ENCODE data around the gene GAPVD1. TPM values are rescaled to one million over a fixed set of nuclear protein-coding genes. Genes with fewer than 3 reads are reported as not detected.

The GAPVD1 gene
- total and polyA plus RNA-seq, 9 donors = 13.6 to 27.5 (median 17.6) TPM

DNA sequence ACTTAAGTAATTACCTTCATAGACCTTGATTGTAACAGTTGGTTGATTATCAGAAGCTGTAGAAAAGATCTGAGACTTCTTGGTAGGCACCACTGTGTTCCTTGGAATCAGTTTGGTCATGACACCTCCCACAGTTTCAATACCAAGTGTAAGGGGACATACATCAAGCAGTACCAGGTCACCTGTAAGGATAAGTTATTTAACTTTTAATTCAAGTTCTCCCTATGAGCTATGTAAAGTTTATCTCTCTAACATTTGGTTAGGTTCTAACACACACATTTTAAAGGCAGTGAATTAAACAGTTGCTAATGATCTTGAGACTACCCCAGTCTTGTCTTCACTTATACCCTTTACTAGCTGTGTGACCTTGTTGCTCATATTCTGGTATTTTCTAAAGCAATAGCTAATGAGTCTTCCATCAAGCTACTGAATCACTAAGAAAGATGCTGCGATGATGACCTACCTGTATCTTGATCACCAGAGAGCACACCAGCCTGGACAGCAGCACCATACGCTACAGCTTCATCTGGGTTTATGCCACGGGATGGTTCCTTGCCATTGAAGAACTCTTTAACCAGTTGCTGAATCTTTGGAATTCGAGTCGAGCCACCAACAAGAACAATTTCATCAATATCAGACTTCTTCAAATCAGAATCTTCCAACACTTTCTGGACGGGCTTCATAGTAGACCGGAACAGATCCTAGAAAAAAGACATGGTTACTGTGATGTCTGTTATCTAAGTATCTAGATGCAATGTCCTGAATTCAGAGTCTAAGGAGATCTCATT is 23.3 kb upstream of the GAPVD1 start:
- no peak overlapping the region for H3K27ac ChIP-seq (ENCODE audit: low read length)
- DNase-seq = no peak
- no peaks in the 10 kb centered on the region for H3K27me3 ChIP-seq (ENCODE audit: control insufficient read depth, insufficient read depth, low read length)
- peaks cover 52% of the 10 kb centered on the region for H3K36me3 ChIP-seq (ENCODE audit: control insufficient read depth, insufficient read depth, low read length)
- H3K9me3 ChIP-seq (replicated peaks; ENCODE audit: control insufficient read depth, low read depth, low read length) = no peaks in the 10 kb centered on the region
- H3K4me3 ChIP-seq (ENCODE audit: low read length) = peak overlapping the region; percentile 1
- 89% methylated on average over 6 of the region's 7 CpGs for WGBS (ENCODE audit: insufficient coverage)
- peaks cover 21% of the 10 kb centered on the region for H3K4me1 ChIP-seq (ENCODE audit: control insufficient read depth, insufficient read depth, low read length)

DNA sequence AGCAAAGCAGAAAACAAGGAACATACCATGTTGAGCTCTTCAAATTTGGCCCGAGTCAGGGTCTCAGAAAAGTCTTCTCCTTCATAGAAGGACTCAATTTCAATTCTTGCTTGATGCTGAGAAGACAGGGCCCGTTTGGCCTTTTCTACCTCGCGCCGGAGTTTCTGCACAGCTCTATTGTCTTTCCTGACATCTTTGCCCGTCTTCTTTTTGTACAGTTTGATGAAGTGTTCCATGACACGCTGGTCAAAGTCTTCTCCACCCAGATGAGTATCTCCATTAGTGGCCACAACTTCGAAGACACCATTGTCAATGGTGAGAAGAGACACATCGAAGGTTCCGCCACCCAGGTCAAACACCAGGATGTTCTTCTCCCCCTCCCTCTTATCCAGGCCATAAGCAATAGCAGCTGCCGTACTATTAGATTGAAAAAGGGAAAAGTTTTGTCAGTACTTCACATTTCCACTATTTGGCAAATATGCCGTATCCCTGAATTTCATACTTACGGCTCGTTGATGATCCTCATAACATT is 22.6 kb upstream of the GAPVD1 start:
- no peak for DNase-seq
- WGBS (ENCODE audit: insufficient coverage) = 82% methylated on average over 6 of the region's 14 CpGs
- peak overlapping the region; percentile 99 for H3K4me3 ChIP-seq (ENCODE audit: low read length)
- no peaks in the 10 kb centered on the region for H3K9me3 ChIP-seq (replicated peaks; ENCODE audit: control insufficient read depth, low read depth, low read length)
- H3K27me3 ChIP-seq (ENCODE audit: control insufficient read depth, insufficient read depth, low read length) = no peaks in the 10 kb centered on the region
- peaks cover 21% of the 10 kb centered on the region for H3K4me1 ChIP-seq (ENCODE audit: control insufficient read depth, insufficient read depth, low read length)
- H3K36me3 ChIP-seq (ENCODE audit: control insufficient read depth, insufficient read depth, low read length) = peaks cover 48% of the 10 kb centered on the region
- no peak overlapping the region for H3K27ac ChIP-seq (ENCODE audit: low read length)

GRCh38 chr9:125239631-125240597 is 21.7 kb upstream of the GAPVD1 start:
- peaks cover 43% of the 10 kb centered on the region for H3K36me3 ChIP-seq (ENCODE audit: control insufficient read depth, insufficient read depth, low read length)
- DNase-seq = no peak
- H3K27ac ChIP-seq (ENCODE audit: low read length) = peak overlapping the region; percentile 94
- peaks cover 21% of the 10 kb centered on the region for H3K4me1 ChIP-seq (ENCODE audit: control insufficient read depth, insufficient read depth, low read length)
- H3K27me3 ChIP-seq (ENCODE audit: control insufficient read depth, insufficient read depth, low read length) = no peaks in the 10 kb centered on the region
- WGBS (ENCODE audit: insufficient coverage) = no CpG with 5 or more reads among the region's 8 CpGs
- no peaks in the 10 kb centered on the region for H3K9me3 ChIP-seq (replicated peaks; ENCODE audit: control insufficient read depth, low read depth, low read length)
- H3K4me3 ChIP-seq (ENCODE audit: low read length) = peak overlapping the region; percentile 99

DNA sequence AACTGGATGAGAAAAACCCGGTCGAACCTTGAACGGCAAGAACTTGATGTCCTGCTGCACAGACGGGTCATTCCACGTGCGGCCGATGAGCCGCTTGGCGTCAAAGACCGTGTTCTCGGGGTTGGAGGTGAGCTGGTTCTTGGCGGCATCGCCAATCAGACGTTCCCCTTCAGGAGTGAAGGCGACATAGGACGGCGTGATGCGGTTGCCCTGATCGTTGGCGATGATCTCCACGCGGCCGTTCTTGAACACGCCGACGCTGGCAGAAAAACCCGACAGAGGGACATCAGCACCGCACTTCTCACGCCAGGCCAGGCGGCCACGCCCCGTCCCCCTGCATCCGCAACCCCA is 21.0 kb upstream of the GAPVD1 start:
- Histone ChIP-seq H3K4me1 (ENCODE audit: control insufficient read depth, insufficient read depth, low read length) (peaks cover 21% of the 10 kb centered on the region), H3K27me3 (ENCODE audit: control insufficient read depth, insufficient read depth, low read length) (no peaks in the 10 kb centered on the region), H3K9me3 (replicated peaks; ENCODE audit: control insufficient read depth, low read depth, low read length) (no peaks in the 10 kb centered on the region), H3K4me3 (ENCODE audit: low read length) (peak overlapping the region; percentile 99), H3K36me3 (ENCODE audit: control insufficient read depth, insufficient read depth, low read length) (peaks cover 38% of the 10 kb centered on the region), H3K27ac (ENCODE audit: low read length) (peak overlapping the region; percentile 94)
- DNase-seq = peak; percentile 49
- WGBS (ENCODE audit: insufficient coverage) = under 1% methylated on average over 31 of the region's 33 CpGs

DNA sequence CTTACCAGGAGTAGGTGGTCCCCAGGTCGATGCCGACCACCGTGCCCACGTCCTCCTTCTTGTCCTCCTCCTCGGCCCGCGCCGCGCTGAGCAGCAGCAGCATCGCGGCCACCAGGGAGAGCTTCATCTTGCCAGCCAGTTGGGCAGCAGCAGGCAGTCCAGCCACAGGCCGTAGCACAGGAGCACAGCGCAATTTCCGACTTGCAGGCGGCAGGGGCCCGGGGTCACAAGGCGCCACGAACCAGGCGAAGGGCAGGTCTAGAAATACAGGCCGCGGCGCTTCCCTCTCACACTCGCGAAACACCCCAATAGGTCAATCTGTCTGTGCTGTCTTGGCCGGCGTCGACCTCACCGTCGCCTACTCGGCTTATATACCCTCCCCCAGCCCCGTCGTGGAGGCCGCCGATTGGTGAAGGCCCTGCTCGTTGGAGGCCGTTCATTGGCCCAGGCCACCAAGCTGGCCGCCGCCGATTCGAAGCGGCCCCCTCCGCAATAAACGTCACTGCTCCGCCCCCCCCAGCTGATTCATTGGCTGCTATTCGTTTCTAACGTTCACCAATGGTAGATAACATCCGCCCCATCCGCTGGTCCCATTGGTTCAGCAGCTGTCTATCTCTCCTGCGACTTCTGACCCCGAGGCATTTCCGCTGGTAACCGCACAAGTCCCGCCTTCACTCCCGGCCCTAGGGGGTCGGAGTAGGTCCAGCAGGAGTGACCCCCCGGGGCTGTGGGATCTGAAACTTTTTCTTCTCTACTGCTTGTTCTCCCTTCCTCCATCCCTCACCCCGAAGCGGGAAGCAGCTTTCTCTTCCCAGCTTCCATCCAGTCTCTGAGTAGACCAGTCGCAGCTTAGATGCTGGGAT is 20.4 kb upstream of the GAPVD1 start, which contains the start of gene HSPA5:
Gene HSPA5 (minus strand): TSS at position 344 of the 863 bp plus-strand sequence. CDS start 217 bp downstream, at position 127.
- peak within 1 kb of the TSS; percentile 99 for H3K4me3 ChIP-seq (ENCODE audit: low read length)
- DNase-seq = peak; percentile 100
- H3K27ac ChIP-seq (ENCODE audit: low read length) = peak within 1 kb of the TSS; percentile 98
- peaks cover 1% of the 10 kb centered on the region for H3K27me3 ChIP-seq (ENCODE audit: control insufficient read depth, insufficient read depth, low read length)
- peaks cover 32% of the 10 kb centered on the region for H3K36me3 ChIP-seq (ENCODE audit: control insufficient read depth, insufficient read depth, low read length)
- H3K9me3 ChIP-seq (replicated peaks; ENCODE audit: control insufficient read depth, low read depth, low read length) = no peaks in the 10 kb centered on the region
- peaks cover 19% of the 10 kb centered on the region for H3K4me1 ChIP-seq (ENCODE audit: control insufficient read depth, insufficient read depth, low read length)
- WGBS (ENCODE audit: insufficient coverage) = under 1% methylated on average over 57 of the region's 59 CpGs

GRCh38 chr9:125241863-125242739 is 19.5 kb upstream of the GAPVD1 start:
- Histone ChIP-seq H3K4me3 (ENCODE audit: low read length) (peak overlapping the region; percentile 87), H3K9me3 (replicated peaks; ENCODE audit: control insufficient read depth, low read depth, low read length) (no peaks in the 10 kb centered on the region), H3K4me1 (ENCODE audit: control insufficient read depth, insufficient read depth, low read length) (peaks cover 19% of the 10 kb centered on the region), H3K27ac (ENCODE audit: low read length) (peak overlapping the region; percentile 98), H3K36me3 (ENCODE audit: control insufficient read depth, insufficient read depth, low read length) (peaks cover 25% of the 10 kb centered on the region), H3K27me3 (ENCODE audit: control insufficient read depth, insufficient read depth, low read length) (peaks cover 2% of the 10 kb centered on the region)
- 22% methylated on average over 20 of the region's 27 CpGs for WGBS (ENCODE audit: insufficient coverage)
- DNase-seq = no peak

GRCh38 chr9:125243792-125244260 is 17.8 kb upstream of the GAPVD1 start:
- no peak overlapping the region for H3K27ac ChIP-seq (ENCODE audit: low read length)
- H3K27me3 ChIP-seq (ENCODE audit: control insufficient read depth, insufficient read depth, low read length) = peaks cover 4% of the 10 kb centered on the region
- H3K36me3 ChIP-seq (ENCODE audit: control insufficient read depth, insufficient read depth, low read length) = peaks cover 8% of the 10 kb centered on the region
- peaks cover 10% of the 10 kb centered on the region for H3K4me1 ChIP-seq (ENCODE audit: control insufficient read depth, insufficient read depth, low read length)
- DNase-seq = no peak
- no peaks in the 10 kb centered on the region for H3K9me3 ChIP-seq (replicated peaks; ENCODE audit: control insufficient read depth, low read depth, low read length)
- H3K4me3 ChIP-seq (ENCODE audit: low read length) = no peak overlapping the region
- 100% methylated on average over 1 of the region's 15 CpGs for WGBS (ENCODE audit: insufficient coverage)

DNA sequence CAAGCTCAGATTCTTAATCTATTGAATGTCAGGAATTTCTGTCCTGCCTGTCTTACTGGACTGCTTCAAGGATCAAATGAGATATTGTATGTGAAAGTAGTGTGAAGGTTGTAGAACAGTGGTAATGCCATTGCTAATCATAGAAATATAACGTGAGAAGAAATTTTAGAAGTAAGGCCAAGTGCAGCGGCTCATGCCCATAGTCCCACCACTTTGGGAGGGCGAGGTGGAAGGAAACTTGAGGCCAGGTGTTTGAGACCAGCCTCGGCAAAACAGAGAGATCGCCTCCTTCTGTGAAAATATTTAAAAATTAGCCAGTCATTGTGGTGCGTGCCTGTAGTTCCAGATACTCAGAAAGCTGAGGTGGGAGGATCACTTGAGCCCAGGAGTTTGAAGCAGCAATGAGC is 15.4 kb upstream of the GAPVD1 start:
- DNase-seq = no peak
- H3K27ac ChIP-seq (ENCODE audit: low read length) = no peak overlapping the region
- no peaks in the 10 kb centered on the region for H3K36me3 ChIP-seq (ENCODE audit: control insufficient read depth, insufficient read depth, low read length)
- H3K4me1 ChIP-seq (ENCODE audit: control insufficient read depth, insufficient read depth, low read length) = peaks cover 3% of the 10 kb centered on the region
- no peak overlapping the region for H3K4me3 ChIP-seq (ENCODE audit: low read length)
- H3K27me3 ChIP-seq (ENCODE audit: control insufficient read depth, insufficient read depth, low read length) = peaks cover 4% of the 10 kb centered on the region
- 87% methylated on average over 3 of the region's 6 CpGs for WGBS (ENCODE audit: insufficient coverage)
- H3K9me3 ChIP-seq (replicated peaks; ENCODE audit: control insufficient read depth, low read depth, low read length) = no peaks in the 10 kb centered on the region

DNA sequence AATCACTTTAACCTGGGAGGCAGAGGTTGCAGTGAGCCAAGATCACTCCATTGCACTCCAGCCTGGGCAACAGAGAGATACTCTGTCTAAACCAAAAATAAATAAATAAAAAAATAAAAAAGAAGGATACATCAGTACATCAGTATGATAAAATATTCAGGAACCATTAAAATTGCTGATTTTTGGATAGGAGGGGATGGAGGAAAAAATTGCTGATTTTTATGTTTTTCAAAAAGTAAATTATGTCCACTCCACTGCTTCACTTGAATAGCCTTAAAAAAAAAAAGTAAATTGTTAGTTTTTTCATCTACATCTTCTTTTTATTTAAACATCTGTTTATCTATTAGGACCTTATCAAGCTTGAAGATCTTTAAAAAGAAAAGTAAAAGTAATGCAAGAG is 7.4 kb upstream of the GAPVD1 start:
- H3K36me3 ChIP-seq (ENCODE audit: control insufficient read depth, insufficient read depth, low read length) = no peaks in the 10 kb centered on the region
- H3K4me3 ChIP-seq (ENCODE audit: low read length) = no peak overlapping the region

More for the DNA sequence above, 7.4 kb upstream of the GAPVD1 start:
- DNase-seq = no peak
- no peak overlapping the region for H3K27ac ChIP-seq (ENCODE audit: low read length)
- peaks cover 2% of the 10 kb centered on the region for H3K27me3 ChIP-seq (ENCODE audit: control insufficient read depth, insufficient read depth, low read length)
- no peaks in the 10 kb centered on the region for H3K4me1 ChIP-seq (ENCODE audit: control insufficient read depth, insufficient read depth, low read length)
- no peaks in the 10 kb centered on the region for H3K9me3 ChIP-seq (replicated peaks; ENCODE audit: control insufficient read depth, low read depth, low read length)
